A549 (cell line): ENCODE data around the gene DLGAP1. TPM values are rescaled to one million over a fixed set of nuclear protein-coding genes. Genes with fewer than 3 reads are reported as not detected.

Experiments
- ATAC-seq, 2 experiments: fragments of 200-7000 bp in 1 of 2; fragments of >200 bp in 1 of 2; cut with Nextera tagmentation in 1 of 2; cut with Tn5 transposase in 1 of 2; 3 replicates each; pipeline versions ENCODE4 v1.8.0 to v1.9.1; 2018 to 2020; ENCODE audit warnings: mild to moderate bottlenecking in 1 of 2, moderate library complexity in 1 of 2
- CTCF ChIA-PET: fragments of 300-600 bp; sonication (Branson Sonifier 250); formaldehyde crosslinking; extraction: SDS; loops from one replicate; lab custom pipeline; 2021; ENCODE audit warnings: antibody characterized with exemption, inconsistent platforms; lab: Yijun Ruan, JAX
- POLR2A ChIA-PET: fragments of 350-600 bp; formaldehyde crosslinking; extraction: SDS; loops from one replicate; lab custom pipeline; 2021; ENCODE audit warnings: antibody characterized with exemption, inconsistent platforms; lab: Yijun Ruan, JAX
- DNase-seq, 2 experiments: peaks; one replicate each; pipeline versions ENCODE4 v3.0.0 to v3.0.0-alpha.2; 2011 to 2016; ENCODE audit warnings: low read depth in 1 of 2, low spot score in 1 of 2
- FAIRE-seq: peaks from 2 replicates; lab custom pipeline; 2011; peaks lifted over from hg19 to GRCh38; lab: Jason Lieb, UNC
- H3K27ac ChIP-seq, 2 experiments: fragments of >200 bp; sonication (Bioruptor Twin); formaldehyde crosslinking; 3 replicates each; pipeline ENCODE4 v1.5.1; 2016 to 2017
- H3K4me1 ChIP-seq: fragments of >200 bp; sonication (Bioruptor Twin); formaldehyde crosslinking; 3 replicates; pipeline ENCODE4 v1.6.1; 2016
- H3K4me2 ChIP-seq: fragments of >200 bp; sonication (Bioruptor Twin); formaldehyde crosslinking; 3 replicates; pipeline ENCODE4 v1.6.1; 2016
- H3K4me3 ChIP-seq: fragments of >200 bp; sonication (Bioruptor Twin); formaldehyde crosslinking; 3 replicates; pipeline ENCODE4 v1.5.1; 2016
- H3K9me3 ChIP-seq: fragments of >200 bp; sonication (Bioruptor Twin); formaldehyde crosslinking; 3 replicates; pipeline ENCODE4 v1.6.1; 2016
- ATOH8 ChIP-seq: fragments of 250-450 bp; sonication (Bioruptor Pico); IDR thresholded peaks from 2 replicates; pipeline ENCODE4 v1.5.0; 2020; ENCODE audit warnings: low read depth, mild to moderate bottlenecking, moderate library complexity
- BCL3 ChIP-seq: fragments of >200 bp; sonication (Bioruptor Twin); formaldehyde crosslinking; IDR thresholded peaks from 3 replicates; pipeline ENCODE4 v1.6.1; 2016
- CEBPB ChIP-seq, 2 experiments: fragments of >200 bp in 1 of 2; sonication (Bioruptor Twin) in 1 of 2; formaldehyde crosslinking in 1 of 2; IDR thresholded peaks; 2 replicates each; pipeline ENCODE4 v1.6.1; 2012 to 2016
- CTCF ChIP-seq: fragments of >200 bp; sonication (Bioruptor Twin); formaldehyde crosslinking; IDR thresholded peaks from 3 replicates; pipeline ENCODE4 v1.5.1; 2016
- EHF ChIP-seq: fragments of 250-450 bp; sonication (Bioruptor Pico); IDR thresholded peaks from 2 replicates; pipeline ENCODE4 v1.5.0; 2020; ENCODE audit warnings: mild to moderate bottlenecking
- FOXS1 ChIP-seq: fragments of 250-450 bp; sonication (Bioruptor Pico); IDR thresholded peaks from 2 replicates; pipeline ENCODE4 v1.5.0; 2020; ENCODE audit warnings: mild to moderate bottlenecking, moderate library complexity
- HEYL ChIP-seq: fragments of 250-450 bp; sonication (Bioruptor Pico); IDR thresholded peaks from 2 replicates; pipeline ENCODE4 v1.8.0; 2021; ENCODE audit warnings: mild to moderate bottlenecking, moderate library complexity
- HOXA7 ChIP-seq: fragments of 250-450 bp; sonication (Bioruptor Pico); IDR thresholded peaks from 2 replicates; pipeline ENCODE4 v1.5.0; 2020; ENCODE audit warnings: mild to moderate bottlenecking, moderate library complexity
- HOXB13 ChIP-seq: fragments of 250-450 bp; sonication (Bioruptor Pico); IDR thresholded peaks from 2 replicates; pipeline ENCODE4 v1.5.0; 2020; ENCODE audit warnings: low read depth, mild to moderate bottlenecking, moderate library complexity
- JUN ChIP-seq, 2 experiments: fragments of >200 bp; sonication (Bioruptor Twin); formaldehyde crosslinking; IDR thresholded peaks; 2 replicates in 1 of 2; 3 replicates in 1 of 2; pipeline ENCODE4 v1.6.1; 2016 to 2017
- KDM1A ChIP-seq: fragments of 200-600 bp; sonication (generic); IDR thresholded peaks from 2 replicates; pipeline ENCODE4 v1.6.1; 2016; ENCODE audit warnings: low read depth, mild to moderate bottlenecking
- MAX ChIP-seq: IDR thresholded peaks from 2 replicates; pipeline ENCODE4 v1.6.1; 2012
- MYC ChIP-seq: IDR thresholded peaks from 2 replicates; pipeline ENCODE4 v1.6.1; 2012; ENCODE audit warnings: mild to moderate bottlenecking, inconsistent platforms, low read length, improper control_type of control experiment, borderline replicate concordance
- NR3C1 ChIP-seq: fragments of >200 bp; sonication (Bioruptor Twin); formaldehyde crosslinking; IDR thresholded peaks from 3 replicates; pipeline ENCODE4 v1.6.1; 2017
- POLR2AphosphoS2 ChIP-seq: conservative IDR thresholded peaks from 2 replicates; pipeline ENCODE4 v1.6.1; 2012; ENCODE audit warnings: low read length, improper control_type of control experiment, inconsistent platforms
- RCOR1 ChIP-seq: fragments of 150-350 bp; IDR thresholded peaks from 2 replicates; pipeline ENCODE4 v1.6.1; 2014; ENCODE audit warnings: antibody characterized with exemption, low read length, low read depth
- REST ChIP-seq: fragments of 200-600 bp; sonication (generic); IDR thresholded peaks from 2 replicates; pipeline ENCODE4 v1.6.1; 2016; ENCODE audit warnings: antibody characterized with exemption, mild to moderate bottlenecking, moderate library complexity
- SMC3 ChIP-seq: fragments of >200 bp; sonication (Bioruptor Twin); formaldehyde crosslinking; IDR thresholded peaks from 3 replicates; pipeline ENCODE4 v1.6.1; 2018; ENCODE audit warnings: inconsistent platforms
- TFCP2L1 ChIP-seq: fragments of 250-450 bp; sonication (Bioruptor Pico); IDR thresholded peaks from 2 replicates; pipeline ENCODE4 v1.5.0; 2021; ENCODE audit warnings: mild to moderate bottlenecking
- TP53 ChIP-seq: fragments of 250-450 bp; sonication (Bioruptor Pico); IDR thresholded peaks from 2 replicates; pipeline ENCODE4 v1.5.0; 2021; ENCODE audit warnings: mild to moderate bottlenecking, moderate library complexity
- ZC3H11A ChIP-seq: fragments of 450-650 bp; IDR thresholded peaks from 2 replicates; pipeline ENCODE4 v1.6.1; 2014; ENCODE audit warnings: antibody characterized with exemption, mild to moderate bottlenecking
- WGBS: methylation state at CpG from one replicate; pipeline ENCODE4 v1.1.6; 2017; ENCODE audit errors: missing lambda C conversion rate; 5-methylcytosine and 5-hydroxymethylcytosine counted together
- polyA plus RNA-seq, 4 experiments: library from polyadenylated mRNA; depleted of rRNA in 3 of 4; stranded (reverse); fragments of >200 nt; fragmentation: RNase III in 1 of 4; extraction: RNeasy Plus Mini Kit Qiagen cat#74134 plus additional on column Dnase treatment in 1 of 4; gene quantifications; 2 replicates in 3 of 4; 3 replicates in 1 of 4; pipeline ENCODE4 v1.2.3, GENCODE V29; 2011 to 2017

Gene DLGAP1
- polyA plus RNA-seq, 2 of the 4 experiments (the other 2 are of a cell fraction): 0.04 to 0.12 TPM

GRCh38 chr18:3456686-3457069, 998.4 kb downstream of the DLGAP1 start (continued):
- TF ChIP-seq MAX (0 out of 2 replicates have a peak, but pooled peaks have one; percentile 8), CEBPB (IDR thresholded peaks at IDR 0.05) (no peak), KDM1A (no peak), EHF (CRISPR knock-in tag) (0 out of 2 replicates have a peak, but pooled peaks have one; percentile 8), NR3C1 (no peak)

DNA sequence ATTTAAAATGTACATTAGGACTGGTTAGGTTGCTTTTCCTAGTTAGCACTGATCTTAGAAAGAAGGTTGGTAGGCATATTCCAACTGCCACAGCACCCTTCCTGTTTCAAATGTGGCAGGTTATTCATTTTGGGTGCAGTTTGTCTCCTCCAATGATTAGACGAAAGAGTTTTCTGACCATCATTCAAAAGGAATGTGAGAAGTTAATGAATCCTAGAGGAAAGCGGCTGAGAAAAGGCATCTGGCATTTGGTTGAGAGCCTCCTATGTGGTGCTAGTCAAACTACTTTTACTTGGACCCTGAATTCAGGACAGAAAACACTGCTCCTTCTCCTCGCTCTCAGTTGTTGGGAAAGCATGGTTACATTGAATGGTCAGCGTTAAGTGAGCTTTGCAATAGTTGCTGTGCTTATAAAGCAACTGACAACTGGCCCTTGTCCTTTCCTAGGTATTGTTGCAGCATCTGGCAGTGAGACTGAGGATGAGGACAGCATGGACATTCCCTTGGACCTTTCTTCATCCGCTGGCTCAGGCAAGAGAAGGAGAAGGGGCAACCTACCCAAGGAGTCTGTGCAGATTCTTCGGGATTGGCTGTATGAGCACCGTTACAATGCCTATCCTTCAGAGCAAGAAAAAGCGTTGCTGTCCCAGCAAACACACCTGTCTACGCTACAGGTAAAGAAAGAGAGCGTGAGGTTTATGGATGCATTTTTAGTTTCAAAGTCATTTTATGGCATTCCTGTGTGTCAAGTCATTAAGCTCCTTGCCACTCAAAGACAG, 999.0 kb downstream of the DLGAP1 start:
- Histone ChIP-seq H3K4me1 (peaks cover 37% of the 10 kb centered on the region), H3K27ac (peak overlapping the region; percentile 98 to 100), H3K4me2 (peak overlapping the region; percentile 98), H3K9me3 (peaks cover 4% of the 10 kb centered on the region; the same call in 1 of the 3 replicates), H3K4me3 (peak overlapping the region; percentile 93)
- TF ChIP-seq EHF (CRISPR knock-in tag): 0 out of 2 replicates have a peak, but pooled peaks have one; percentile 19
- no peak for TF ChIP-seq REST
- no peak for TF ChIP-seq HEYL (CRISPR knock-in tag)
- TF ChIP-seq SMC3: no peak
- peak; percentile 16; the same call in 1 of the 3 replicates for TF ChIP-seq BCL3
- peak; percentile 31 to 56; a peak in 4 of 5 replicates for TF ChIP-seq JUN (IDR thresholded peaks at IDR 0.05)
- 0 out of 2 replicates have a peak, but pooled peaks have one; percentile 16 for TF ChIP-seq TP53 (CRISPR knock-in tag)
- TF ChIP-seq NR3C1: no peak
- no peak for TF ChIP-seq CEBPB (IDR thresholded peaks at IDR 0.05)
- no peak for TF ChIP-seq RCOR1
- no peak for TF ChIP-seq FOXS1
- TF ChIP-seq MAX: 0 out of 2 replicates have a peak, but pooled peaks have one; percentile 23
- peak; percentile 46; the same call in 1 of the 2 replicates for TF ChIP-seq HOXB13 (CRISPR knock-in tag)
- TF ChIP-seq POLR2AphosphoS2: 0 out of 2 replicates have a peak, but pooled peaks have one; percentile 31
- no peak for TF ChIP-seq MYC
- no peak for TF ChIP-seq CTCF
- TF ChIP-seq TFCP2L1 (CRISPR knock-in tag): no peak
- no peak for TF ChIP-seq ZC3H11A
- peak; percentile 44; the same call in 1 of the 2 replicates for TF ChIP-seq ATOH8 (CRISPR knock-in tag)
- no peak; the same call in 1 of the 2 replicates for TF ChIP-seq HOXA7 (CRISPR knock-in tag)
- ATAC-seq: peak; percentile 6 to 14; a peak in 3 of 6 replicates
- POLR2A ChIA-PET: interaction anchor here (1.1 to 11.5 kb wide), 6 partner anchors 8 to 210 kb away, joined by 4 to 146 read pairs (median 38); no protein-coding TSS in a partner anchor
- DNase-seq: peak in 1 of 2 experiments; percentile 68
- 1% methylated on average over 10 of the region's 10 CpGs for WGBS
- CTCF ChIA-PET: interaction anchor here (1.1 to 11.1 kb wide), 6 partner anchors 138 to 210 kb away, joined by 3 to 109 read pairs (median 10); no protein-coding TSS in a partner anchor
- no peak for FAIRE-seq
